Measurements from ENCODE around the gene PKN2. TPM values are rescaled to one million over a fixed set of nuclear protein-coding genes. Genes with fewer than 3 reads are reported as not detected.
"Not testable (repeated sequence)": the region's sequence is repeated elsewhere in the genome, so short reads cannot be mapped to it uniquely, and the experiment has no call there.

The PKN2 gene
- polyA plus RNA-seq, 4 donors = 57.1 to 72.0 (median 67.5) TPM

- no peak for DNase-seq (ENCODE audit: low read depth in 4 of 4, low spot score in 3 of 4)
Measured at GRCh38 chr1:88673446-88673845, 10.6 kb upstream of the PKN2 start.

- no peak for DNase-seq (ENCODE audit: low read depth in 4 of 4, low spot score in 3 of 4)
Measured at GRCh38 chr1:88678405-88678804, 5.7 kb upstream of the PKN2 start.

GRCh38 chr1:88680471-88680870 lies 3.6 kb upstream of the PKN2 start:
- no peak for DNase-seq (ENCODE audit: low read depth in 4 of 4, low spot score in 3 of 4)

- DNase-seq (ENCODE audit: low read depth in 4 of 4, low spot score in 3 of 4) = no peak
Measured at GRCh38 chr1:88680911-88681622, 3.0 kb upstream of the PKN2 start.

GRCh38 chr1:88684482-88685258 lies 597 bp downstream of the PKN2 start:
- peak; percentile 45 to 68 (median 51) for DNase-seq (ENCODE audit: low read depth in 4 of 4, low spot score in 3 of 4)

- DNase-seq (ENCODE audit: low read depth in 4 of 4, low spot score in 3 of 4) = peak in 1 of 4 donors; percentile 6
Measured at GRCh38 chr1:88685259-88685620, 1.2 kb downstream of the PKN2 start.

GRCh38 chr1:88691540-88691939 lies 7.5 kb downstream of the PKN2 start:
- no peak for DNase-seq (ENCODE audit: low read depth in 4 of 4, low spot score in 3 of 4)

- DNase-seq (ENCODE audit: low read depth in 4 of 4, low spot score in 3 of 4) = no peak
Measured at GRCh38 chr1:88695781-88696180, 11.7 kb downstream of the PKN2 start.

GRCh38 chr1:88697503-88697902 lies 13.4 kb downstream of the PKN2 start:
- DNase-seq (ENCODE audit: low read depth in 4 of 4, low spot score in 3 of 4) = no peak

GRCh38 chr1:88698140-88698539 lies 14.1 kb downstream of the PKN2 start:
- DNase-seq (ENCODE audit: low read depth in 4 of 4, low spot score in 3 of 4) = no peak

- no peak for DNase-seq (ENCODE audit: low read depth in 4 of 4, low spot score in 3 of 4)
Measured at GRCh38 chr1:88698764-88699163, 14.7 kb downstream of the PKN2 start.

GRCh38 chr1:88700425-88701013 lies 16.4 kb downstream of the PKN2 start:
- no peak for DNase-seq (ENCODE audit: low read depth in 4 of 4, low spot score in 3 of 4)

- DNase-seq (ENCODE audit: low read depth in 4 of 4, low spot score in 3 of 4) = no peak
Measured at GRCh38 chr1:88701275-88701674, 17.2 kb downstream of the PKN2 start.

- not testable (repeated sequence) for DNase-seq (ENCODE audit: low read depth in 4 of 4, low spot score in 3 of 4)
Measured at GRCh38 chr1:88701793-88702192, 17.7 kb downstream of the PKN2 start.

GRCh38 chr1:88708011-88708410 lies 23.9 kb downstream of the PKN2 start:
- no peak for DNase-seq (ENCODE audit: low read depth in 4 of 4, low spot score in 3 of 4)

- not testable (repeated sequence) for DNase-seq (ENCODE audit: low read depth in 4 of 4, low spot score in 3 of 4)
Measured at GRCh38 chr1:88712907-88713306, 28.8 kb downstream of the PKN2 start.

- DNase-seq (ENCODE audit: low read depth in 4 of 4, low spot score in 3 of 4) = not testable (repeated sequence)
Measured at GRCh38 chr1:88716571-88716970, 32.5 kb downstream of the PKN2 start.

- no peak for DNase-seq (ENCODE audit: low read depth in 4 of 4, low spot score in 3 of 4)
Measured at GRCh38 chr1:88722492-88722891, 38.4 kb downstream of the PKN2 start.

- DNase-seq (ENCODE audit: low read depth in 4 of 4, low spot score in 3 of 4) = no peak
Measured at GRCh38 chr1:88726697-88727096, 42.6 kb downstream of the PKN2 start.

- no peak for DNase-seq (ENCODE audit: low read depth in 4 of 4, low spot score in 3 of 4)
Measured at GRCh38 chr1:88727205-88727604, 43.1 kb downstream of the PKN2 start.

GRCh38 chr1:88729297-88729696 lies 45.2 kb downstream of the PKN2 start:
- DNase-seq (ENCODE audit: low read depth in 4 of 4, low spot score in 3 of 4) = no peak
